Left lung (tissue), 10 donors: ENCODE results near the gene CTDSPL. TPM values are rescaled to one million over a fixed set of nuclear protein-coding genes. Genes with fewer than 3 reads are reported as not detected.

Experiments used
- ATAC-seq: fragments of 200-7000 bp; cut with Tn5 transposase; one replicate; pipeline ENCODE4 v1.9.1; 2020; ENCODE audit warnings: moderate library complexity
- DNase-seq, 4 donors: peaks; one replicate each; pipeline ENCODE4 v3.0.0-alpha.2; 2013 to 2020
- H3K27ac ChIP-seq, 2 donors: fragments of 200-600 bp; sonication (generic) in 1 of 2; one replicate each; pipeline versions ENCODE4 v1.5.0 to v1.8.0; 2020 to 2021
- H3K27me3 ChIP-seq, 2 donors: fragments of 200-600 bp; sonication (generic) in 1 of 2; one replicate each; pipeline versions ENCODE4 v1.5.0 to v1.8.0; 2020 to 2021
- H3K36me3 ChIP-seq, 2 donors: fragments of 200-600 bp; sonication (generic) in 1 of 2; one replicate each; pipeline versions ENCODE4 v1.5.0 to v1.8.0; 2020 to 2021
- H3K4me1 ChIP-seq, 2 donors: fragments of 200-600 bp; one replicate each; pipeline ENCODE4 v1.8.0; 2021
- H3K4me3 ChIP-seq, 2 donors: fragments of 200-600 bp; sonication (generic) in 1 of 2; one replicate each; pipeline versions ENCODE4 v1.5.0 to v1.8.0; 2020 to 2021; ENCODE audit warnings: mild to moderate bottlenecking in 1 of 2
- H3K9me3 ChIP-seq, 2 donors: fragments of 200-600 bp; sonication (generic) in 1 of 2; one replicate each; pipeline versions ENCODE4 v1.5.0 to v1.8.0; 2020 to 2021
- CTCF ChIP-seq, 2 donors: fragments of 200-600 bp; sonication (generic) in 1 of 2; IDR thresholded peaks; one replicate each; pipeline versions ENCODE4 v1.5.0 to v1.8.0; 2021; ENCODE audit warnings: antibody characterized with exemption in 2 of 2
- intact Hi-C, 2 donors: fragments of 100-400 bp; cut with DNase I; formaldehyde crosslinking; loops; one replicate each; pipeline versions ENCODE4 v1.11.2 to v1.14.2; 2022
- polyA plus RNA-seq, 6 donors: library from polyadenylated mRNA; unstranded; fragments of 120-200 nt; gene quantifications; one replicate each; pipeline ENCODE4 v1.2.1, GENCODE V29; 2013; ENCODE audit not compliant: insufficient read length in 6 of 6
- total RNA-seq, 2 donors: library from RNA; stranded (reverse); fragmentation: NEBNext Ultra II Directional; extraction: Animal tissue kit (Norgen Biotek cat#: 25700); gene quantifications; one replicate each; pipeline ENCODE4 v1.2.1, GENCODE V29; 2021
- donor health status: DM: no; HTN: yes; CAD: no.
- donor health status: DM: no; HTN: no; CAD: no.

The CTDSPL gene
- total and polyA plus RNA-seq, 8 donors, result 46.9 to 122 (median 115) TPM

DNA sequence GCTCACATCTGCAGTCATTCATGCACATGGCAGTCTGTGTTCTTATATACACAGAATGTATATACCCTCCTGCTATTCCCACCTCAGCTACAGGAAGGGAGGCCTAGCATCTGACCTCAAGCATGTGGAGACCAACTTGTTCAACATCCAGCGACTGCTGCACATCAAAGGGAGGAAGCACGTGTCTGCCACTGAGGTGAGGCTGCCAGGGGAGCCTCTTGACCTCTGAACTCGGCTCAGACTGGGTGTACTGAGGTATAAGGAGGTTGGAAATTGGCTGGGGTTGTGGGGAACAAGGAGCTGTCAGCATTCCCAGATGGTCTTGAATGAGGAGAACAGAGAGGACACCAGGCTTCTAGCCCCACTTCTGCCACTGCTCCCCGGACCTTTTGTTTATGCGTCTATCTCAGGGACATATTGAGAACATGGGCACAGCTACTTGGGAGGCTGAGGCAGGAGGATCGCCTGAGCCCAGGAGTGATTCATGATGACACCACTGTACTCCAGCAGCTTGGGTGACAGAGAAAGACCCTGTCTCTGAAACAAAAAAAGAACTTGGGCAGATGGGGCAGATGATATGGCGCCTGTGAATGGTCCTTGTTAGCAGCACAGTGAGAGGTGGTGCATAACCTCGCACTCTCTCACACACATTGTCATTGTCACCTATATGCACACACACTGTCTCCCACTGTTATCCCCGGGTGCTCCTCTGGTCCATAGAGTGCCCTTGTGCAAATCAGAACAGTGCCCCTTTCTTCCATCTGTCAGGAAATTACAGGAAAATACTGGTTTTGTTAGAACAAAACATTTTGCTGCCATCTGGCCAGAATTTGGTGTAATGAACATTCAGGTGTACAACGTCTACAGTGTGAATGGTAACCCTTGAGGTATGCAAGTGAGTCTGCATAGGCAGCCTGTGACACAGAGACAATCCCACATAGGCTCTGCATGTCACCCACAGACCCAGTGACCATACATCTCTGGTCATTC lies 134.3 kb downstream of the CTDSPL start:
- Histone ChIP-seq H3K4me1 (peaks cover 8 to 78% of the 10 kb centered on the region in 2 donors), H3K9me3 (no peaks in the 10 kb centered on the region), H3K27me3 (no peaks in the 10 kb centered on the region), H3K4me3 (no peak overlapping the region), H3K27ac (peak overlapping the region in 1 of 2 donors; percentile 25), H3K36me3 (peaks cover 0 to 14% of the 10 kb centered on the region in 2 donors)
- DNase-seq (peak in 1 of 4 donors; percentile 32), ATAC-seq (no peak)
- intact Hi-C loops, result no loop called here
- TF ChIP-seq CTCF (IDR thresholded peaks at IDR 0.05), result no peak

GRCh38 chr3:37996785-37997301 lies 135.2 kb downstream of the CTDSPL start:
- intact Hi-C loops, result no loop called here
- Histone ChIP-seq H3K4me1 (peaks cover 8 to 72% of the 10 kb centered on the region in 2 donors), H3K27me3 (no peaks in the 10 kb centered on the region), H3K36me3 (peaks cover 0 to 23% of the 10 kb centered on the region in 2 donors), H3K4me3 (no peak overlapping the region), H3K27ac (no peak overlapping the region), H3K9me3 (no peaks in the 10 kb centered on the region)
- TF ChIP-seq CTCF (IDR thresholded peaks at IDR 0.05), result peak; percentile 78 to 98
- peak in 2 of 4 donors; percentile 64 to 77 for DNase-seq
- peak; percentile 55 for ATAC-seq

DNA sequence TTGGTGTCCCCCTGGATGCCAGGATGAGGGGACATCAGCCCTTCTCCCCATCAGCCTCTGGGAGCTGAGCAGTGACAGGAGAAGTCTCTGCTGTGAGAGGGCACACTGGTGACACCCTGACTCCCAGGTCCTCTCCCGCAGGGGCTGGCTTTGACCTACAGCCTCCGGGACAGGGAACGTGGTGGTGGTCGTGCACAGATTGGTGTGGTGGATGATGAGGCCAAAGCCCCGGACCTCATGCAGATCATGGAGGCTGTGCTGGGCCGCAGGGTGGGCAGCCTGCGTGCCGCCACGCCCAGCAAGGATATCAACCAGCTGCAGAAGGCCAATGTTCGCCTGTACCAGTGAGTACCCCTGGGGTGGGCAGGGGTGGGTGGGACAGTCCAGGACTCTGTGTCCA lies 135.7 kb downstream of the CTDSPL start:
- H3K27me3 ChIP-seq, result no peaks in the 10 kb centered on the region
- H3K4me1 ChIP-seq, result peaks cover 8 to 67% of the 10 kb centered on the region in 2 donors
- no peak overlapping the region for H3K4me3 ChIP-seq
- intact Hi-C loops, result no loop called here
- peak overlapping the region in 1 of 2 donors; percentile 95 for H3K27ac ChIP-seq
- peak in 1 of 4 donors; percentile 34 for DNase-seq
- no peak for ATAC-seq
- TF ChIP-seq CTCF (IDR thresholded peaks at IDR 0.05), result no peak
- no peaks in the 10 kb centered on the region for H3K9me3 ChIP-seq
- peaks cover 0 to 28% of the 10 kb centered on the region in 2 donors for H3K36me3 ChIP-seq

DNA sequence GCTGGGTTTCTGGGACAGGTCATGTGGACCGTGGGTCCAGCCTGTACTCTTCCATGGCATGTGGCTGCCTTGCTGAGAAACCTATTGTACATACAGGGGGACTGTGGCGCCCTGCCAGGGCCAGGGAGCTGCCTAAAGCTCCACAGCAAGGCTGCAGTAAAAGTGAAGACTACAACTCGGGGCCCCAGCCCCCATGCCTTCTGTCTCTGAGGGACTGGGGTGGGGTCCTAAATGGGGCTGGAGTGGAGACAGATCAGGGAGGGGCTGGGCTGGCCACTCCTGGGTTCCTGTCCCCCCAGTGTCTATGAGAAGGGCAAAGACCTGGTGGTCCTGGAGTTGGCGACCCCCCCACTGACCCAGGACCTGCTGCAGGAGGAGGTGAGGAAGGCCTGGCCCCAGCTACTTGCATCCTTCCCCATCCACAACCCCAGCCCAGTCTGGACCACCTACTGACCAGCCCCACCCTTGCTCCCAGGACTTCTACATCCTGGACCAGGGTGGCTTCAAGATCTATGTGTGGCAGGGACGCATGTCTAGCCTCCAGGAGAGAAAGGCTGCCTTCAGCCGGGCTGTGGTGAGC lies 136.2 kb downstream of the CTDSPL start:
- no peak for TF ChIP-seq CTCF (IDR thresholded peaks at IDR 0.05)
- peak in 1 of 4 donors; percentile 44 for DNase-seq
- Histone ChIP-seq H3K36me3 (peaks cover 0 to 33% of the 10 kb centered on the region in 2 donors), H3K9me3 (no peaks in the 10 kb centered on the region), H3K27me3 (no peaks in the 10 kb centered on the region), H3K4me1 (peaks cover 8 to 62% of the 10 kb centered on the region in 2 donors), H3K4me3 (peak overlapping the region; percentile 40 to 43), H3K27ac (peak overlapping the region; percentile 90 to 95)
- intact Hi-C loops, result no loop called here
- no peak for ATAC-seq

DNA sequence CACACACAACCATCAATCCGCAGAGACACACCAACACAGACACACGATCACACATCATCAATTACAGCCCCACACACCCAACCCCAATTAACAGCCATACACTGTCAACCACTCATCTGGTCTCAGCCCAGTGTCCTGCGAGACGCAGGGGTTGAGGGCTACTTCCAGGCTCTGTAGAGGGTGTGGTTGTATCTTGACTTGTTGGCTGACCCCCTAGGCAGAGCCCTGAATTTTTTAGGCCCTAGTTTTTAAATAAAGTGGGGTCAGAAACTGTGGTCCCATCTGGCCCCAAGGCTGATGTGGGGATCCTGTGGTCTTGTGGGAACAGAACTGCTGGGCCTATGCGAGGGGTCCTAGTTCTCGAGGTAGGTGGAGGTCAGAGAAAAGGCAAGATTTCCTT lies 138.2 kb downstream of the CTDSPL start:
- Histone ChIP-seq H3K9me3 (no peaks in the 10 kb centered on the region), H3K27me3 (no peaks in the 10 kb centered on the region), H3K27ac (no peak overlapping the region), H3K36me3 (peaks cover 0 to 38% of the 10 kb centered on the region in 2 donors), H3K4me3 (no peak overlapping the region), H3K4me1 (peaks cover 12 to 61% of the 10 kb centered on the region in 2 donors)
- intact Hi-C loops, result no loop called here
- TF ChIP-seq CTCF (IDR thresholded peaks at IDR 0.05), result no peak
- DNase-seq (peak in 1 of 4 donors; percentile 20), ATAC-seq (no peak)
